Mucosa of stomach (tissue), 1 donor: ENCODE data around the gene TRAF5.
"Not testable (repeated sequence)": the region's sequence is repeated elsewhere in the genome, so short reads cannot be mapped to it uniquely, and the experiment has no call there.

Experiments
- H3K27me3 ChIP-seq: one replicate; pipeline ENCODE4 v1.7.0; 2013; ENCODE audit warnings: mild to moderate bottlenecking, low read length; ENCODE audit not compliant: control insufficient read depth, insufficient read depth
- H3K36me3 ChIP-seq: one replicate; pipeline ENCODE4 v1.7.0; 2013; ENCODE audit warnings: low read length; ENCODE audit not compliant: control insufficient read depth, insufficient read depth
- H3K4me1 ChIP-seq: one replicate; pipeline ENCODE4 v1.7.0; 2013; ENCODE audit warnings: mild to moderate bottlenecking, low read length; ENCODE audit not compliant: control insufficient read depth, insufficient read depth
- H3K4me3 ChIP-seq: one replicate; pipeline ENCODE4 v1.7.0; 2013; ENCODE audit warnings: low read length
- H3K9ac ChIP-seq: one replicate; pipeline ENCODE4 v1.7.0; 2013; ENCODE audit warnings: mild to moderate bottlenecking, low read length, moderate library complexity
- H3K9me3 ChIP-seq: one replicate; pipeline ENCODE4 v1.7.0; 2013; ENCODE audit warnings: mild to moderate bottlenecking, low read length, moderate library complexity; ENCODE audit not compliant: control insufficient read depth
- donor health status: Pancreatic carcinoma.

Gene TRAF5

GRCh38 chr1:211338224-211338620, 11.6 kb downstream of the TRAF5 start:
- Histone ChIP-seq H3K36me3 (no peaks in the 10 kb centered on the region), H3K4me3 (no peak overlapping the region), H3K9me3 (no peaks in the 10 kb centered on the region), H3K9ac (no peak overlapping the region), H3K27me3 (no peaks in the 10 kb centered on the region), H3K4me1 (peaks cover 70% of the 10 kb centered on the region)

- peaks cover 55% of the 10 kb centered on the region for H3K4me1 ChIP-seq
- H3K36me3 ChIP-seq: no peaks in the 10 kb centered on the region
- no peak overlapping the region for H3K9ac ChIP-seq
- no peaks in the 10 kb centered on the region for H3K27me3 ChIP-seq
- H3K4me3 ChIP-seq: no peak overlapping the region
- no peaks in the 10 kb centered on the region for H3K9me3 ChIP-seq
Observed at GRCh38 chr1:211339631-211340041, 13.0 kb downstream of the TRAF5 start.

GRCh38 chr1:211340622-211341507, 14.2 kb downstream of the TRAF5 start:
- H3K4me3 ChIP-seq: no peak overlapping the region
- peaks cover 43% of the 10 kb centered on the region for H3K4me1 ChIP-seq
- no peaks in the 10 kb centered on the region for H3K9me3 ChIP-seq
- no peak overlapping the region for H3K9ac ChIP-seq
- H3K36me3 ChIP-seq: no peaks in the 10 kb centered on the region
- H3K27me3 ChIP-seq: no peaks in the 10 kb centered on the region

GRCh38 chr1:211341999-211342398, 15.4 kb downstream of the TRAF5 start:
- Histone ChIP-seq H3K4me1 (peaks cover 32% of the 10 kb centered on the region), H3K9me3 (no peaks in the 10 kb centered on the region), H3K27me3 (no peaks in the 10 kb centered on the region), H3K36me3 (no peaks in the 10 kb centered on the region), H3K4me3 (no peak overlapping the region), H3K9ac (no peak overlapping the region)

- H3K9me3 ChIP-seq: no peaks in the 10 kb centered on the region
- no peak overlapping the region for H3K9ac ChIP-seq
- H3K27me3 ChIP-seq: no peaks in the 10 kb centered on the region
- no peak overlapping the region for H3K4me3 ChIP-seq
- no peaks in the 10 kb centered on the region for H3K36me3 ChIP-seq
- H3K4me1 ChIP-seq: peaks cover 21% of the 10 kb centered on the region
Observed at GRCh38 chr1:211343607-211344006, 17.0 kb downstream of the TRAF5 start.

GRCh38 chr1:211344152-211344618, 17.6 kb downstream of the TRAF5 start:
- Histone ChIP-seq H3K36me3 (no peaks in the 10 kb centered on the region), H3K9ac (no peak overlapping the region), H3K9me3 (no peaks in the 10 kb centered on the region), H3K4me1 (peaks cover 20% of the 10 kb centered on the region), H3K27me3 (no peaks in the 10 kb centered on the region), H3K4me3 (no peak overlapping the region)

GRCh38 chr1:211345719-211346118, 19.1 kb downstream of the TRAF5 start:
- Histone ChIP-seq H3K27me3 (no peaks in the 10 kb centered on the region), H3K36me3 (no peaks in the 10 kb centered on the region), H3K9me3 (no peaks in the 10 kb centered on the region), H3K4me1 (peaks cover 20% of the 10 kb centered on the region), H3K9ac (no peak overlapping the region), H3K4me3 (no peak overlapping the region)

- no peak overlapping the region for H3K9ac ChIP-seq
Observed at GRCh38 chr1:211347077-211347844, 20.6 kb downstream of the TRAF5 start.

GRCh38 chr1:211348547-211348946, 21.9 kb downstream of the TRAF5 start:
- H3K4me1 ChIP-seq: peaks cover 8% of the 10 kb centered on the region

More at GRCh38 chr1:211347077-211347844, 20.6 kb downstream of the TRAF5 start:
- Histone ChIP-seq H3K9me3 (no peaks in the 10 kb centered on the region), H3K27me3 (no peaks in the 10 kb centered on the region), H3K4me1 (peaks cover 8% of the 10 kb centered on the region), H3K36me3 (no peaks in the 10 kb centered on the region), H3K4me3 (no peak overlapping the region)

GRCh38 chr1:211349741-211350140, 23.1 kb downstream of the TRAF5 start:
- H3K9ac ChIP-seq: no peak overlapping the region
- H3K36me3 ChIP-seq: no peaks in the 10 kb centered on the region
- peaks cover 8% of the 10 kb centered on the region for H3K4me1 ChIP-seq

More at GRCh38 chr1:211348547-211348946, 21.9 kb downstream of the TRAF5 start:
- no peak overlapping the region for H3K4me3 ChIP-seq
- no peak overlapping the region for H3K9ac ChIP-seq
- H3K36me3 ChIP-seq: no peaks in the 10 kb centered on the region
- H3K27me3 ChIP-seq: no peaks in the 10 kb centered on the region
- H3K9me3 ChIP-seq: no peaks in the 10 kb centered on the region

GRCh38 chr1:211352055-211352454, 25.4 kb downstream of the TRAF5 start:
- H3K9me3 ChIP-seq, H3K9ac ChIP-seq, H3K36me3 ChIP-seq: not testable (repeated sequence)

More at GRCh38 chr1:211349741-211350140, 23.1 kb downstream of the TRAF5 start:
- no peaks in the 10 kb centered on the region for H3K9me3 ChIP-seq
- H3K4me3 ChIP-seq: no peak overlapping the region
- H3K27me3 ChIP-seq: no peaks in the 10 kb centered on the region

GRCh38 chr1:211352465-211352864, 25.8 kb downstream of the TRAF5 start:
- H3K4me3 ChIP-seq: no peak overlapping the region
- H3K27me3 ChIP-seq: no peaks in the 10 kb centered on the region
- H3K9ac ChIP-seq: no peak overlapping the region
- H3K9me3 ChIP-seq: no peaks in the 10 kb centered on the region
- H3K36me3 ChIP-seq: no peaks in the 10 kb centered on the region
- H3K4me1 ChIP-seq: peaks cover 8% of the 10 kb centered on the region

More at GRCh38 chr1:211352055-211352454, 25.4 kb downstream of the TRAF5 start:
- H3K4me1 ChIP-seq, H3K27me3 ChIP-seq, H3K4me3 ChIP-seq: not testable (repeated sequence)
